HepG2 (cell line): ENCODE data around the gene SLC2A4. TPM values are rescaled to one million over a fixed set of nuclear protein-coding genes. Genes with fewer than 3 reads are reported as not detected.

Experiments used
- HHEX ChIP-seq: IDR thresholded peaks from 2 replicates; pipeline ENCODE4 v1.6.1; 2016; ENCODE audit warnings: control low read depth
- HMGA1 ChIP-seq: sonication (generic); formaldehyde crosslinking; conservative IDR thresholded peaks from 2 replicates; pipeline ENCODE4 v1.4.0; 2020; ENCODE audit warnings: missing genetic modification reagents
- HNRNPL ChIP-seq: fragments of 200-400 bp; formaldehyde crosslinking; IDR thresholded peaks from 2 replicates; pipeline ENCODE4 v1.6.1; 2017; ENCODE audit warnings: mild to moderate bottlenecking, low read depth, low read length
- IRF2 ChIP-seq: IDR thresholded peaks from 2 replicates; pipeline ENCODE4 v1.6.1; 2018; ENCODE audit warnings: missing genetic modification reagents, missing compliant biosample characterization
- KDM1A ChIP-seq: IDR thresholded peaks from 2 replicates; pipeline ENCODE4 v1.6.1; 2016; ENCODE audit warnings: missing compliant biosample characterization
- KMT2B ChIP-seq: IDR thresholded peaks from 2 replicates; pipeline ENCODE4 v1.6.1; 2016; ENCODE audit warnings: missing genetic modification reagents, missing compliant biosample characterization
- MBNL3 ChIP-seq: fragments of 250-450 bp; sonication (Bioruptor Pico); conservative IDR thresholded peaks from 2 replicates; pipeline ENCODE4 v1.8.0; 2022; ENCODE audit warnings: mild to moderate bottlenecking, inconsistent platforms
- NCOA2 ChIP-seq: sonication (generic); formaldehyde crosslinking; IDR thresholded peaks from 2 replicates; pipeline ENCODE4 v1.8.0; 2022; ENCODE audit warnings: inconsistent platforms
- NFYB ChIP-seq: sonication (generic); formaldehyde crosslinking; IDR thresholded peaks from 2 replicates; pipeline ENCODE4 v1.4.0; 2020; ENCODE audit warnings: missing genetic modification reagents
- PHF20 ChIP-seq: sonication (generic); formaldehyde crosslinking; IDR thresholded peaks from 2 replicates; pipeline ENCODE4 v1.5.0; 2020; ENCODE audit warnings: mild to moderate bottlenecking, missing genetic modification reagents
- ZBTB21 ChIP-seq: sonication (generic); formaldehyde crosslinking; IDR thresholded peaks from 2 replicates; pipeline ENCODE4 v1.4.0; 2020; ENCODE audit warnings: missing genetic modification reagents
- ZFP1 ChIP-seq: IDR thresholded peaks from 2 replicates; pipeline ENCODE4 v1.6.1; 2016
- ZFP36 ChIP-seq: fragments of 150-350 bp; IDR thresholded peaks from 2 replicates; pipeline ENCODE4 v1.6.1; 2018; ENCODE audit warnings: borderline replicate concordance, low read length, low read depth; ENCODE audit not compliant: partially characterized antibody
- ZFP37 ChIP-seq: sonication (generic); formaldehyde crosslinking; IDR thresholded peaks from 2 replicates; pipeline ENCODE4 v1.4.0; 2020; ENCODE audit warnings: missing genetic modification reagents, borderline replicate concordance
- ZNF33B ChIP-seq: sonication (generic); formaldehyde crosslinking; IDR thresholded peaks from 2 replicates; pipeline ENCODE4 v1.5.1; 2020; ENCODE audit warnings: mild to moderate bottlenecking, missing genetic modification reagents
- ZNF446 ChIP-seq: sonication (generic); formaldehyde crosslinking; IDR thresholded peaks from 2 replicates; pipeline ENCODE4 v1.5.0; 2020; ENCODE audit warnings: mild to moderate bottlenecking, missing genetic modification reagents
- ZNF589 ChIP-seq: sonication (generic); formaldehyde crosslinking; conservative IDR thresholded peaks from 2 replicates; pipeline ENCODE4 v1.8.0; 2022; ENCODE audit warnings: mild to moderate bottlenecking, moderate library complexity, missing genetic modification reagents
- ZNF615 ChIP-seq: sonication (generic); formaldehyde crosslinking; IDR thresholded peaks from 2 replicates; pipeline ENCODE4 v1.5.0; 2020; ENCODE audit warnings: mild to moderate bottlenecking, missing genetic modification reagents, borderline replicate concordance
- ZNF792 ChIP-seq: IDR thresholded peaks from 2 replicates; pipeline ENCODE4 v1.6.1; 2016
- ZSCAN22 ChIP-seq: sonication (generic); formaldehyde crosslinking; IDR thresholded peaks from 2 replicates; pipeline ENCODE4 v1.4.0; 2020; ENCODE audit warnings: mild to moderate bottlenecking, missing genetic modification reagents
- polyA plus RNA-seq, 8 experiments: library from polyadenylated mRNA; depleted of rRNA in 3 of 8; stranded (reverse) in 7 of 8; unstranded in 1 of 8; fragments of >200 nt; fragmentation: Illumina TruSeq in 4 of 8; extraction: Trizol in 4 of 8; gene quantifications; 2 replicates each; pipeline versions ENCODE4 v1.2.1 to v1.2.3, GENCODE V29; 2011 to 2016; ENCODE audit warnings: low read depth in 4 of 8, missing spikeins in 1 of 8, mixed read lengths in 1 of 8; ENCODE audit not compliant: insufficient read depth in 1 of 8
- total RNA-seq, 5 experiments: library from RNA; depleted of rRNA; stranded (reverse); fragments of >200 nt; fragmentation: Illumina TruSeq; extraction: Trizol; gene quantifications; 2 replicates each; pipeline ENCODE4 v1.2.3, GENCODE V29; 2016; ENCODE audit warnings: low read depth in 1 of 5
- TF ChIP-seq, protein P1 (sequence below): sonication (generic); formaldehyde crosslinking; IDR thresholded peaks from 2 replicates; pipeline ENCODE4 v1.4.0; 2020; ENCODE audit warnings: missing genetic modification reagents, mild to moderate bottlenecking, borderline replicate concordance
- TF ChIP-seq, protein P2 (sequence below): sonication (generic); formaldehyde crosslinking; conservative IDR thresholded peaks from 2 replicates; pipeline ENCODE4 v1.4.0; 2020; ENCODE audit warnings: mild to moderate bottlenecking, missing genetic modification reagents, moderate library complexity
- TF ChIP-seq, protein P3 (sequence below): sonication (generic); formaldehyde crosslinking; IDR thresholded peaks from 2 replicates; pipeline ENCODE4 v1.9.0; 2021; ENCODE audit warnings: missing genetic modification reagents, mild to moderate bottlenecking, borderline replicate concordance
- TF ChIP-seq, protein P4 (sequence below): sonication (generic); formaldehyde crosslinking; IDR thresholded peaks from 2 replicates; pipeline ENCODE4 v1.4.0; 2020; ENCODE audit warnings: low read depth, mild to moderate bottlenecking, missing genetic modification reagents

SLC2A4 gene
- total and polyA plus RNA-seq, 2 of the 13 experiments (the other 11 are each of a cell fraction or from before 2014, with no cell fraction given), result 4.9 to 5.8 TPM

DNA sequence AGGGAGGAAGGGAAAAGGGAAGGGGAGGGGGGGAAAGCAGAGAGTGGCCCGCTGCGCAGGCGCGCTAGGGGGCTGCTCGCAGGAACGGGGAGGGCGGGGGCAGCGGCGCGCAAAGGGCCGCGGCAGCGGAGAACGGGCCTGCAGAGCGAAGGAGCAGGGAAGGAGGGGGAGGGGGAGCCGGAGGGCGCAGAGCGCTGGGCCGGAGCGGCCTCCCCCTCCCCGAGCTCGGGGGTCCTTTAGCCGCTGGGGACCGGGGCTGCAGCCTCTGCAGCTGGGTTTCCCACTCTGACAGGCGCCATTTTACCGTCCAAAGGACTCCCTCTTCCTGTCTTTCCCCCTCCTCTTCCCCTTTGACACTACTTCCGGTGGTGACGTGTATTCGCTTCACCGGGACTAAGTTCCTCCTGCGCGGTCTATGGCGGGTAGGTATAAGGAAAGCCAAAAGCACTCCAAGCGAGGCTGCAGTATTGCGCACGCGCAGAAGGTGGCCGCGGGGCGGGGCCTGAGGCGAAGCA lies 29.8 kb upstream of the SLC2A4 start, which contains the start of gene CTDNEP1 (continued):
- no peak for TF ChIP-seq HMGA1 (CRISPR knock-in tag)
- TF ChIP-seq ZFP1 (CRISPR knock-in tag), result no peak
- no peak for TF ChIP-seq HNRNPL
- TF ChIP-seq ZNF615 (CRISPR knock-in tag), result no peak
- TF ChIP-seq HHEX (CRISPR knock-in tag), result no peak
- TF ChIP-seq, protein P1, sequence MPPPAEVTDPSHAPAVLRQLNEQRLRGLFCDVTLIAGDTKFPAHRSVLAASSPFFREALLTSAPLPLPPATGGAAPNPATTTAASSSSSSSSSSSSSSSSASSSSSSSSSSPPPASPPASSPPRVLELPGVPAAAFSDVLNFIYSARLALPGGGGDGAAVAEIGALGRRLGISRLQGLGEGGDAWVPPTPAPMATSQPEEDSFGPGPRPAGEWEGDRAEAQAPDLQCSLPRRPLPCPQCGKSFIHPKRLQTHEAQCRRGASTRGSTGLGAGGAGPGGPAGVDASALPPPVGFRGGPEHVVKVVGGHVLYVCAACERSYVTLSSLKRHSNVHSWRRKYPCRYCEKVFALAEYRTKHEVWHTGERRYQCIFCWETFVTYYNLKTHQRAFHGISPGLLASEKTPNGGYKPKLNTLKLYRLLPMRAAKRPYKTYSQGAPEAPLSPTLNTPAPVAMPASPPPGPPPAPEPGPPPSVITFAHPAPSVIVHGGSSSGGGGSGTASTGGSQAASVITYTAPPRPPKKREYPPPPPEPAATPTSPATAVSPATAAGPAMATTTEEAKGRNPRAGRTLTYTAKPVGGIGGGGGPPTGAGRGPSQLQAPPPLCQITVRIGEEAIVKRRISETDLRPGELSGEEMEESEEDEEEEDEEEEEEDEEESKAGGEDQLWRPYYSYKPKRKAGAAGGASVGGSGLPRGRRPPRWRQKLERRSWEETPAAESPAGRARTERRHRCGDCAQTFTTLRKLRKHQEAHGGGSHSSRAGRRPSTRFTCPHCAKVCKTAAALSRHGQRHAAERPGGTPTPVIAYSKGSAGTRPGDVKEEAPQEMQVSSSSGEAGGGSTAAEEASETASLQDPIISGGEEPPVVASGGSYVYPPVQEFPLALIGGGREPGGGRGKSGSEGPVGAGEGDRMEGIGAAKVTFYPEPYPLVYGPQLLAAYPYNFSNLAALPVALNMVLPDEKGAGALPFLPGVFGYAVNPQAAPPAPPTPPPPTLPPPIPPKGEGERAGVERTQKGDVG (CRISPR knock-in tag), result no peak
- TF ChIP-seq KMT2B, result no peak
- TF ChIP-seq, protein P2, sequence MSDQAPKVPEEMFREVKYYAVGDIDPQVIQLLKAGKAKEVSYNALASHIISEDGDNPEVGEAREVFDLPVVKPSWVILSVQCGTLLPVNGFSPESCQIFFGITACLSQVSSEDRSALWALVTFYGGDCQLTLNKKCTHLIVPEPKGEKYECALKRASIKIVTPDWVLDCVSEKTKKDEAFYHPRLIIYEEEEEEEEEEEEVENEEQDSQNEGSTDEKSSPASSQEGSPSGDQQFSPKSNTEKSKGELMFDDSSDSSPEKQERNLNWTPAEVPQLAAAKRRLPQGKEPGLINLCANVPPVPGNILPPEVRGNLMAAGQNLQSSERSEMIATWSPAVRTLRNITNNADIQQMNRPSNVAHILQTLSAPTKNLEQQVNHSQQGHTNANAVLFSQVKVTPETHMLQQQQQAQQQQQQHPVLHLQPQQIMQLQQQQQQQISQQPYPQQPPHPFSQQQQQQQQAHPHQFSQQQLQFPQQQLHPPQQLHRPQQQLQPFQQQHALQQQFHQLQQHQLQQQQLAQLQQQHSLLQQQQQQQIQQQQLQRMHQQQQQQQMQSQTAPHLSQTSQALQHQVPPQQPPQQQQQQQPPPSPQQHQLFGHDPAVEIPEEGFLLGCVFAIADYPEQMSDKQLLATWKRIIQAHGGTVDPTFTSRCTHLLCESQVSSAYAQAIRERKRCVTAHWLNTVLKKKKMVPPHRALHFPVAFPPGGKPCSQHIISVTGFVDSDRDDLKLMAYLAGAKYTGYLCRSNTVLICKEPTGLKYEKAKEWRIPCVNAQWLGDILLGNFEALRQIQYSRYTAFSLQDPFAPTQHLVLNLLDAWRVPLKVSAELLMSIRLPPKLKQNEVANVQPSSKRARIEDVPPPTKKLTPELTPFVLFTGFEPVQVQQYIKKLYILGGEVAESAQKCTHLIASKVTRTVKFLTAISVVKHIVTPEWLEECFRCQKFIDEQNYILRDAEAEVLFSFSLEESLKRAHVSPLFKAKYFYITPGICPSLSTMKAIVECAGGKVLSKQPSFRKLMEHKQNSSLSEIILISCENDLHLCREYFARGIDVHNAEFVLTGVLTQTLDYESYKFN (CRISPR knock-in tag), result no peak
- TF ChIP-seq ZNF33B (CRISPR knock-in tag), result 0 out of 2 replicates have a peak, but pooled peaks have one; percentile 11
- TF ChIP-seq NCOA2 (CRISPR knock-in tag), result no peak
- no peak for TF ChIP-seq ZSCAN22 (CRISPR knock-in tag)
- TF ChIP-seq ZFP37 (CRISPR knock-in tag), result no peak
- TF ChIP-seq ZFP36, result no peak
- no peak for TF ChIP-seq ZBTB21 (CRISPR knock-in tag)
- TF ChIP-seq, protein P3, sequence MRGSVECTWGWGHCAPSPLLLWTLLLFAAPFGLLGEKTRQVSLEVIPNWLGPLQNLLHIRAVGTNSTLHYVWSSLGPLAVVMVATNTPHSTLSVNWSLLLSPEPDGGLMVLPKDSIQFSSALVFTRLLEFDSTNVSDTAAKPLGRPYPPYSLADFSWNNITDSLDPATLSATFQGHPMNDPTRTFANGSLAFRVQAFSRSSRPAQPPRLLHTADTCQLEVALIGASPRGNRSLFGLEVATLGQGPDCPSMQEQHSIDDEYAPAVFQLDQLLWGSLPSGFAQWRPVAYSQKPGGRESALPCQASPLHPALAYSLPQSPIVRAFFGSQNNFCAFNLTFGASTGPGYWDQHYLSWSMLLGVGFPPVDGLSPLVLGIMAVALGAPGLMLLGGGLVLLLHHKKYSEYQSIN (CRISPR knock-in tag), result no peak
- no peak for TF ChIP-seq ZNF589 (CRISPR knock-in tag)
- TF ChIP-seq ZNF792 (CRISPR knock-in tag), result no peak
- no peak for TF ChIP-seq NFYB
- TF ChIP-seq IRF2 (CRISPR knock-in tag), result no peak
- no peak for TF ChIP-seq ZNF446 (CRISPR knock-in tag)
- no peak for TF ChIP-seq MBNL3
- no peak for TF ChIP-seq KDM1A
- no peak for TF ChIP-seq PHF20 (CRISPR knock-in tag)
- TF ChIP-seq, protein P4, sequence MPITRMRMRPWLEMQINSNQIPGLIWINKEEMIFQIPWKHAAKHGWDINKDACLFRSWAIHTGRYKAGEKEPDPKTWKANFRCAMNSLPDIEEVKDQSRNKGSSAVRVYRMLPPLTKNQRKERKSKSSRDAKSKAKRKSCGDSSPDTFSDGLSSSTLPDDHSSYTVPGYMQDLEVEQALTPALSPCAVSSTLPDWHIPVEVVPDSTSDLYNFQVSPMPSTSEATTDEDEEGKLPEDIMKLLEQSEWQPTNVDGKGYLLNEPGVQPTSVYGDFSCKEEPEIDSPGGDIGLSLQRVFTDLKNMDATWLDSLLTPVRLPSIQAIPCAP (CRISPR knock-in tag), result no peak
